HCT116 (cell line): ENCODE measurements around the gene C19orf25. TPM values are rescaled to one million over a fixed set of nuclear protein-coding genes. Genes with fewer than 3 reads are reported as not detected.
A peak's percentile ranks its signal among the peaks of the same experiment; 100 is the strongest.

Source experiments
- ATAC-seq: fragments of 200-7000 bp; cut with Tn5 transposase; 2 replicates; pipeline ENCODE4 v1.9.1; 2020; ENCODE audit warnings: mild to moderate bottlenecking, moderate library complexity
- BruUV-seq: library from RNA; stranded (reverse); fragments of 400-500 nt; replicated peaks from 2 replicates; lab custom pipeline; 2021; lab: Mats Ljungman, UMichigan
- CTCF ChIA-PET: fragments of 300-600 bp; sonication (Branson Sonifier 250); formaldehyde crosslinking; loops from one replicate; lab custom pipeline; 2021; ENCODE audit warnings: antibody characterized with exemption; lab: Charles Lee
- POLR2A ChIA-PET: fragments of 300-600, 350-600 bp; sonication (Branson Sonifier 250); formaldehyde crosslinking; loops from one replicate; lab custom pipeline; 2021; ENCODE audit warnings: antibody characterized with exemption; lab: Charles Lee
- RAD21 ChIA-PET, 2 experiments: fragments of 300-600 bp; sonication (Branson Sonifier 250); formaldehyde crosslinking; loops; one replicate each; lab custom pipeline; 2023; ENCODE audit warnings: low total read pairs in 2 of 2; ENCODE audit not compliant: uncharacterized antibody in 2 of 2, unreplicated experiment in 2 of 2, low non-redundant PET in 1 of 2; lab: Charles Lee
- DNase-seq: peaks from one replicate; pipeline ENCODE4 v3.0.0-alpha.2; 2010; ENCODE audit warnings: low read depth, low spot score
- H2AFZ ChIP-seq: fragments of 200-600 bp; shearing (Covaris generic), sonication (generic); 2 replicates; pipeline ENCODE4 v1.6.1; 2017; ENCODE audit warnings: low read depth, mixed run types, mixed read lengths, antibody characterized with exemption, low read length; ENCODE audit not compliant: poor library complexity, severe bottlenecking
- H3K27ac ChIP-seq: 2 replicates; pipeline ENCODE4 v1.5.1; 2012; ENCODE audit warnings: low read depth, low read length
- H3K27me3 ChIP-seq: fragments of 200-600 bp; sonication (generic); 2 replicates; pipeline ENCODE4 v1.6.1; 2016; ENCODE audit warnings: mixed run types, low read length, mixed read lengths; ENCODE audit not compliant: insufficient read depth
- H3K36me3 ChIP-seq, 2 experiments: fragments of 200-500 bp in 1 of 2; fragments of 200-600 bp in 1 of 2; sonication (Bioruptor generic) in 1 of 2; sonication (generic) in 1 of 2; 2 replicates each; pipeline versions ENCODE4 v1.5.1 to v1.6.1; 2014 to 2016; ENCODE audit warnings: low read length in 2 of 2, inconsistent platforms in 1 of 2, mixed read lengths in 1 of 2, mixed run types in 1 of 2; ENCODE audit not compliant: insufficient read depth in 2 of 2, control insufficient read depth in 1 of 2
- H3K4me1 ChIP-seq, 2 experiments: fragments of 200-600 bp in 1 of 2; sonication (generic) in 1 of 2; 2 replicates each; pipeline versions ENCODE4 v1.5.1 to v1.6.1; 2012 to 2017; ENCODE audit warnings: low read length in 2 of 2, inconsistent platforms in 1 of 2, mild to moderate bottlenecking in 1 of 2, mixed read lengths in 1 of 2, mixed run types in 1 of 2, moderate library complexity in 1 of 2; ENCODE audit not compliant: insufficient read depth in 2 of 2, control insufficient read depth in 1 of 2
- H3K4me2 ChIP-seq: fragments of 200-600 bp; sonication (generic); 2 replicates; pipeline ENCODE4 v1.6.1; 2017; ENCODE audit warnings: mixed run types, low read length, mixed read lengths
- H3K4me3 ChIP-seq, 2 experiments: fragments of 200-600 bp in 1 of 2; sonication (generic) in 1 of 2; replicated peaks in 1 of 2; 2 replicates each; pipeline ENCODE4 v1.5.1; 2011 to 2016; ENCODE audit warnings: low read length in 2 of 2, control low read depth in 1 of 2, low read depth in 1 of 2, mild to moderate bottlenecking in 1 of 2, mixed read lengths in 1 of 2, mixed run types in 1 of 2
- H3K79me2 ChIP-seq: fragments of 200-600 bp; sonication (generic); 2 replicates; pipeline ENCODE4 v1.6.1; 2017; ENCODE audit warnings: mild to moderate bottlenecking, mixed run types, low read length, moderate library complexity, mixed read lengths; ENCODE audit not compliant: insufficient read depth
- H3K9ac ChIP-seq: fragments of 200-600 bp; sonication (generic); 2 replicates; pipeline ENCODE4 v1.6.1; 2016; ENCODE audit warnings: low read length, mixed read lengths
- H3K9me2 ChIP-seq: fragments of 200-600 bp; sonication (generic), shearing (Covaris generic); 2 replicates; pipeline ENCODE4 v1.6.1; 2017; ENCODE audit warnings: mixed run types, mild to moderate bottlenecking, moderate library complexity; ENCODE audit not compliant: insufficient read depth
- H3K9me3 ChIP-seq, 2 experiments: fragments of 200-500 bp in 1 of 2; fragments of 200-600 bp in 1 of 2; sonication (Bioruptor generic) in 1 of 2; sonication (generic) in 1 of 2; 2 replicates each; pipeline ENCODE4 v1.6.1; 2014 to 2017; ENCODE audit warnings: low read length in 2 of 2, mixed read lengths in 2 of 2, inconsistent platforms in 1 of 2, low read depth in 1 of 2, mild to moderate bottlenecking in 1 of 2, mixed run types in 1 of 2, moderate library complexity in 1 of 2; ENCODE audit not compliant: control insufficient read depth in 1 of 2, insufficient read depth in 1 of 2
- H4K20me1 ChIP-seq: fragments of 200-600 bp; sonication (generic), shearing (Covaris generic); 2 replicates; pipeline ENCODE4 v1.6.1; 2017; ENCODE audit warnings: mixed run types, mild to moderate bottlenecking, moderate library complexity; ENCODE audit not compliant: insufficient read depth
- EGR1 ChIP-seq: IDR thresholded peaks from 2 replicates; pipeline ENCODE4 v1.6.1; 2012; ENCODE audit warnings: low read depth
- ELF1 ChIP-seq: IDR thresholded peaks from 2 replicates; pipeline ENCODE4 v1.6.1; 2012; ENCODE audit warnings: low read depth, borderline replicate concordance
- EZH2 ChIP-seq: fragments of 200-600 bp; sonication (generic); IDR thresholded peaks from 2 replicates; pipeline ENCODE4 v1.6.1; 2017; ENCODE audit warnings: antibody characterized with exemption, mixed run types
- EZH2phosphoT487 ChIP-seq: fragments of 200-600 bp; IDR thresholded peaks from 2 replicates; pipeline ENCODE4 v1.6.1; 2018; ENCODE audit warnings: antibody characterized with exemption, borderline replicate concordance
- FOSL1 ChIP-seq: IDR thresholded peaks from 2 replicates; pipeline ENCODE4 v1.6.1; 2012; ENCODE audit warnings: low read depth
- POLR2A ChIP-seq: IDR thresholded peaks from 2 replicates; pipeline ENCODE4 v1.7.0; 2011; ENCODE audit warnings: borderline replicate concordance; ENCODE audit not compliant: insufficient read depth, insufficient read length; ENCODE audit errors: extremely low read depth
- POLR2AphosphoS5 ChIP-seq: IDR thresholded peaks from 2 replicates; pipeline ENCODE4 v1.6.1; 2011; ENCODE audit warnings: mild to moderate bottlenecking, low read depth, low read length, moderate library complexity
- RAD21 ChIP-seq: IDR thresholded peaks from 2 replicates; pipeline ENCODE4 v1.6.1; 2012; ENCODE audit warnings: low read depth, mild to moderate bottlenecking
- SIN3A ChIP-seq: IDR thresholded peaks from 2 replicates; pipeline ENCODE4 v1.6.1; 2012; ENCODE audit warnings: low read depth
- SP1 ChIP-seq: IDR thresholded peaks from 2 replicates; pipeline ENCODE4 v1.6.1; 2012; ENCODE audit warnings: low read depth
- YY1 ChIP-seq: IDR thresholded peaks from 2 replicates; pipeline ENCODE4 v1.6.1; 2011; ENCODE audit warnings: low read length, low read depth, moderate library complexity, mild to moderate bottlenecking; ENCODE audit not compliant: insufficient replicate concordance; ENCODE audit errors: extremely low read depth
- ZFX ChIP-seq: fragments of 450-650 bp; IDR thresholded peaks from 2 replicates; pipeline ENCODE4 v1.6.1; 2017
- ZNF274 ChIP-seq: fragments of 200-500 bp; sonication (Bioruptor generic); IDR thresholded peaks from 2 replicates; pipeline ENCODE4 v1.6.1; 2014; ENCODE audit warnings: mild to moderate bottlenecking, low read depth, low read length, inconsistent platforms
- intact Hi-C: fragments of 100-400 bp; cut with micrococcal nuclease; formaldehyde crosslinking; loops from 2 replicates; pipeline ENCODE4 v1.10.0; 2022
- total RNA-seq: library from RNA; stranded (reverse); gene quantifications from one replicate; pipeline ENCODE4 v1.2.1, GENCODE V29; 2021; ENCODE audit not compliant: unreplicated experiment
- TF ChIP-seq, protein P1 (sequence below): IDR thresholded peaks from 2 replicates; pipeline ENCODE4 v1.6.1; 2011; ENCODE audit warnings: mild to moderate bottlenecking, low read length, moderate library complexity; ENCODE audit not compliant: insufficient replicate concordance; ENCODE audit errors: extremely low read depth
- TF ChIP-seq, protein P2 (sequence below): IDR thresholded peaks from 2 replicates; pipeline ENCODE4 v1.6.1; 2012

The C19orf25 gene
- total RNA-seq, 1 experiment from 2014 or later = 48.8 TPM

DNA sequence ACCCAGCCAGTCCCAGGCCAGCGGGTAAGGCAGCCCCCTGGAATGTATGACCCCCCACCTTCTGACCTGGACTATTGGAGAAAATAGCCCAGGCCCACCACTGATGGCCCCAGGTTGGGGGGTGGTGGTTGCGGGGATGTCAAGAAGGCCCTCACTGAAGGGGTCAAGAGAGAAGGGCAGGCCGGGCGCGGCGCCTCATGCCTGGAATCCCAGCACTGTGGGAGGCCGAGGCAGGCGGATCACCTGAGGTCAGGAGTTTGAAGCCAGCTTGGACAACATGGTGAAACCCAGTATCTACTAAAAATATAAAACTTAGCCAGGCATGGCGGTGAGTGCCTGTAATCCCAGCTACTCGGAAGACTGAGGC lies 35.3 kb upstream of the C19orf25 start:
- no peaks in the 10 kb centered on the region for H3K9me2 ChIP-seq
- no peak overlapping the region for H3K9ac ChIP-seq
- H4K20me1 ChIP-seq = no peaks in the 10 kb centered on the region
- DNase-seq = no peak
- intact Hi-C loops = no loop called here
- RAD21 ChIA-PET = no interaction called here
- H3K27me3 ChIP-seq = no peaks in the 10 kb centered on the region
- TF ChIP-seq EGR1 (no peak), RAD21 (no peak), EZH2 (no peak), ZFX (no peak), ZNF274 (no peak), FOSL1 (no peak), ELF1 (no peak), POLR2AphosphoS5 (no peak), SP1 (no peak), YY1 (no peak), EZH2phosphoT487 (no peak), SIN3A (no peak), POLR2A (no peak)
- TF ChIP-seq, protein P1, sequence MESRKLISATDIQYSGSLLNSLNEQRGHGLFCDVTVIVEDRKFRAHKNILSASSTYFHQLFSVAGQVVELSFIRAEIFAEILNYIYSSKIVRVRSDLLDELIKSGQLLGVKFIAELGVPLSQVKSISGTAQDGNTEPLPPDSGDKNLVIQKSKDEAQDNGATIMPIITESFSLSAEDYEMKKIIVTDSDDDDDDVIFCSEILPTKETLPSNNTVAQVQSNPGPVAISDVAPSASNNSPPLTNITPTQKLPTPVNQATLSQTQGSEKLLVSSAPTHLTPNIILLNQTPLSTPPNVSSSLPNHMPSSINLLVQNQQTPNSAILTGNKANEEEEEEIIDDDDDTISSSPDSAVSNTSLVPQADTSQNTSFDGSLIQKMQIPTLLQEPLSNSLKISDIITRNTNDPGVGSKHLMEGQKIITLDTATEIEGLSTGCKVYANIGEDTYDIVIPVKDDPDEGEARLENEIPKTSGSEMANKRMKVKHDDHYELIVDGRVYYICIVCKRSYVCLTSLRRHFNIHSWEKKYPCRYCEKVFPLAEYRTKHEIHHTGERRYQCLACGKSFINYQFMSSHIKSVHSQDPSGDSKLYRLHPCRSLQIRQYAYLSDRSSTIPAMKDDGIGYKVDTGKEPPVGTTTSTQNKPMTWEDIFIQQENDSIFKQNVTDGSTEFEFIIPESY = no peak
- TF ChIP-seq, protein P2, sequence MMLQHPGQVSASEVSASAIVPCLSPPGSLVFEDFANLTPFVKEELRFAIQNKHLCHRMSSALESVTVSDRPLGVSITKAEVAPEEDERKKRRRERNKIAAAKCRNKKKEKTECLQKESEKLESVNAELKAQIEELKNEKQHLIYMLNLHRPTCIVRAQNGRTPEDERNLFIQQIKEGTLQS = no peak
- BruUV-seq = no TSS peak
- H3K27ac ChIP-seq = no peak overlapping the region
- peaks cover 18 to 46% of the 10 kb centered on the region in 2 experiments for H3K4me1 ChIP-seq
- no peak overlapping the region for H2AFZ ChIP-seq
- POLR2A ChIA-PET = no interaction called here
- no peaks in the 10 kb centered on the region for H3K9me3 ChIP-seq
- no peak overlapping the region; a peak in 1 of 4 replicates for H3K4me3 ChIP-seq
- no peak for ATAC-seq
- peak overlapping the region; percentile 97 for H3K4me2 ChIP-seq
- peaks cover 10% of the 10 kb centered on the region; the same call in 1 of the 2 replicates for H3K79me2 ChIP-seq
- H3K36me3 ChIP-seq = no peaks in the 10 kb centered on the region
- CTCF ChIA-PET = no interaction called here
